Body of pancreas (tissue), 4 donors: ENCODE measurements around the gene PITRM1.

Experiments
- CTCF ChIP-seq, 7 experiments: fragments of 450-650 bp in 4 of 7; fragments of 200-600 bp in 3 of 7; sonication (generic) in 3 of 7; IDR thresholded peaks; one replicate each; pipeline ENCODE4 v1.5.1; 2016 to 2019; ENCODE audit warnings: antibody characterized with exemption in 7 of 7
- POLR2A ChIP-seq, 3 donors: fragments of 450-650 bp; IDR thresholded peaks; one replicate each; pipeline ENCODE4 v1.6.1; 2016; ENCODE audit warnings: antibody characterized with exemption in 3 of 3, mild to moderate bottlenecking in 2 of 3

- TF ChIP-seq CTCF (IDR thresholded peaks at IDR 0.05) (no peak), POLR2A (IDR thresholded peaks at IDR 0.05) (no peak)
Observed at GRCh38 chr10:3118641-3119091, 53.9 kb downstream of the PITRM1 start.
